ENCODE measurements around the gene ARAF. TPM values are rescaled to one million over a fixed set of nuclear protein-coding genes. Genes with fewer than 3 reads are reported as not detected.

ARAF gene
- total RNA-seq, 1 donor, result 23.3 TPM

- TF ChIP-seq CTCF (IDR thresholded peaks at IDR 0.05; ENCODE audit: insufficient read depth, low read depth, low read length), result no peak
- peak; percentile 94 for DNase-seq (ENCODE audit: low read depth)
- peak overlapping the region; percentile 60 for H3K4me3 ChIP-seq (ENCODE audit: low read depth, low read length)
Measured at GRCh38 chrX:47556045-47556623, 4.9 kb upstream of the ARAF start.

DNA sequence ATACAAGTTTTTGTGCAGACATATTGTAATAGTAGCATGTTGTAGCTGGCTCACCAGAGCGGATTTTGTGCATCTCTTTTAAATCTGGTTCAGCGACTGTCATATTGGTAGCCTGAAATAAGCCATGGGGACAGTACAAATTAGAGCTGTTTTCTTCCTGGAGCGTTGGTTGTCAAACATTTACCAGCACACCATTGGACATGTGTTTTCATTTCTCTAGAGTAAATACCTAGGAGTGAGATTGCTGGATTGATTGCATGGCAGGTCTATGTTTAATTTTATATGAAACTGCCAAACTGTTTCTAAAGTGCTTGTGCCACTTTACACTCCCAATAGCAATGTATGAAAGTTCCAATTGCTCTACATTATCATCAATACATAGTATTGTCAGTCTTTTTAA, 2.6 kb upstream of the ARAF start:
- DNase-seq (ENCODE audit: low read depth), result no peak
- TF ChIP-seq CTCF (IDR thresholded peaks at IDR 0.05; ENCODE audit: insufficient read depth, low read depth, low read length), result no peak
- no peak overlapping the region for H3K4me3 ChIP-seq (ENCODE audit: low read depth, low read length)

DNA sequence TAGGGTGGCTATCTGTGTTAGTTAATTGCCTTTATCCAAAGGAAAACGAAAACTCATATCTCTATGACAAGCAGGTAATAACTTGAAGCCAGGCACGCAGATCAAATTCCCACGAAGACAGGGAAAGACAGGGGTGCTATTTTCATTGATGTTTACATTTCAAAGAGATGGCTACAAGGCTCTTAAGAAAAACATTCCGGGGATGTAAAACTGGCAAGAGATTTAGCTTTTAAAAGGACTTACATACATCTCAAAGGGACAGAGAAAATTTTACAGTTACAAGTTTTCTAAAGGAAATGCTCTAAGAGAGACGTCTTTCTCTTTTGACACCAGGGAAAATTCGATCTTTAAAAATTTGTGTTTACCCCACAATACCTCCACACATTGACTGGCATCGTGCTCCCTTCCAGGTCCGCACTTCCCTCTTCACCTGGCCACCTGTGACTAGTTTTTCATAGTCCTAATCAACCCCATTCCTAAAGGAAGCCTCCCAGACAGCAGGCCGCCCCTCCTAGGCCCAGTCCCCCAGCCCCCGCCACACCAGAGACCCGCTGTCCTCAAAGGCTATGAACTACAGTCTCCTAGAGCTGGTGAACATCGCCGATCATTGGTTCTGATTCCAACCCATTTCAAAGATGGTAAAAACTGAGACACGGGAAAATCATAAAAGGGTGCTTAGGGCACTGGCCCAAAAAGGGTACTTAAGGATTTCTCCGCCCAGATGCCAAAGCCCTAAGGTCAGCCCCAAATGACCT, 649 bp upstream of the ARAF start:
- DNase-seq (ENCODE audit: low read depth), result peak; percentile 54
- TF ChIP-seq CTCF (IDR thresholded peaks at IDR 0.05; ENCODE audit: insufficient read depth, low read depth, low read length), result no peak
- H3K4me3 ChIP-seq (ENCODE audit: low read depth, low read length), result peak overlapping the region; percentile 77

DNA sequence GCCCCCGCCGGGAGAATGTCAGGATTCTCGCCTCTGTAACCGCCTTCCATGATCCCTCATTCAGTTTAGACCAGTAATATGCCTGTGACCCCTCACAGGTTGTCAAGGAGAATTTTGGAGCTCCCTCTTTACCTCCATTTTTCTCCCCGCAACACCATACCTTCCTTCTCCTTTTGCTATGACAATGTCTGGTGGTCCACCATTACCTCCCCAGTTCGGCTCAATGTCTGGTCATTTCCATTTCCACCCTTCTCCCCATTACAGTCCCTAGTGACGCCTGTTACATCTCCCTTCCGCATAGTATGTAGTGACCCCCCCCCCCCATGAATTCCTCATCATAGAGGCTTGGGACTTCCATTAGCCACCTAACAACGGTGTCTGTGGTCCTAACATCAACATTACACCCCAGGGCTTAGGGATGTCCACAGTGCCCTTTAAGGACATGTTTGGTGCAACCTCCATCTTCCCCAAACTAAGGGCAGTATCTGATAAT, 700 bp downstream of the ARAF start:
- no peak for TF ChIP-seq CTCF (IDR thresholded peaks at IDR 0.05; ENCODE audit: insufficient read depth, low read depth, low read length)
- no peak for DNase-seq (ENCODE audit: low read depth)
- H3K4me3 ChIP-seq (ENCODE audit: low read depth, low read length), result peak overlapping the region; percentile 77

- H3K4me3 ChIP-seq (ENCODE audit: low read depth, low read length), result no peak overlapping the region
- TF ChIP-seq CTCF (IDR thresholded peaks at IDR 0.05; ENCODE audit: insufficient read depth, low read depth, low read length), result peak; percentile 50
- peak; percentile 50 for DNase-seq (ENCODE audit: low read depth)
Measured at GRCh38 chrX:47562615-47563243, 1.7 kb downstream of the ARAF start.

DNA sequence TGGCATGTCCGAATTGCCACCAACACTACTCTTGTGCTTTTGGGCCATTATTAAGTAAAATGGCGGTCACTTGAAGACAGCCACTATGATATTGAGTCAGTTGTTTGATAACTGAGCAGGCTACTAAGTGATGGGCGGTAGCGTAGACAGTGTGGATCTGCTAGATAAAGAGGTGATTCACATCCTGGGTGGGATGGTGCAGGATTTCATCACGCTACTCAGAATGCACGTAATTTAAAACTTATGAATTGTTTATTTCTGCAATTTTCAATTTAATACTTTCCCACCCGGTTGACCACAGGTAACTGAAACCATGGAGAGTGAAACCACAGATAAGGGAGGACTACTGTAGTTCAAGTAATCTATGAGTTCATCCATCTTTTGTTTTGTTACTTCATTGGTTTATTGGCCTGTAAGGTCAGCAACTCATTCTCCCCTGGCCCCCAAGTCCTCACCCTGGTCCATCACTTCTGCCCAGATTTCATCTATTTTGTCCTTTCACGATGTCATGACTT, 2.9 kb downstream of the ARAF start:
- no peak overlapping the region for H3K4me3 ChIP-seq (ENCODE audit: low read depth, low read length)
- peak; percentile 86 for DNase-seq (ENCODE audit: low read depth)
- no peak for TF ChIP-seq CTCF (IDR thresholded peaks at IDR 0.05; ENCODE audit: insufficient read depth, low read depth, low read length)

Data from fibroblast of villous mesenchyme (primary cell).